HG03139 (cell line): ENCODE results near the gene SLC2A14.
"Not testable (repeated sequence)": the region's sequence is repeated elsewhere in the genome, so short reads cannot be mapped to it uniquely, and the experiment has no call there.

Experiments used
- ATAC-seq: cut with Tn5 transposase; IDR thresholded peaks from one replicate; pipeline ENCODE4 v1.9.1; 2021; ENCODE audit not compliant: unreplicated experiment

SLC2A14 gene

GRCh38 chr12:7872566-7873319, at the start of gene SLC2A14:
Gene SLC2A14 (minus strand): TSS chr12:7872915. CDS start chr12:7869880, 3,035 bp downstream.
- ATAC-seq: no peak

- not testable (repeated sequence) for ATAC-seq
Measured at GRCh38 chr12:7921181-7921580, 48.5 kb upstream of the SLC2A14 start.

- ATAC-seq: not testable (repeated sequence)
Measured at GRCh38 chr12:7918268-7918590, 45.5 kb upstream of the SLC2A14 start.

GRCh38 chr12:7917392-7918267, 44.9 kb upstream of the SLC2A14 start:
- ATAC-seq: no peak

GRCh38 chr12:7916936-7917335, 44.2 kb upstream of the SLC2A14 start:
- no peak for ATAC-seq

- no peak for ATAC-seq
Measured at GRCh38 chr12:7915661-7916403, 43.1 kb upstream of the SLC2A14 start.

GRCh38 chr12:7910106-7910505, 37.4 kb upstream of the SLC2A14 start:
- not testable (repeated sequence) for ATAC-seq

GRCh38 chr12:7907009-7907408, 34.3 kb upstream of the SLC2A14 start:
- no peak for ATAC-seq

GRCh38 chr12:7906303-7906702, 33.6 kb upstream of the SLC2A14 start:
- ATAC-seq: not testable (repeated sequence)

GRCh38 chr12:7905600-7906125, 32.9 kb upstream of the SLC2A14 start:
- not testable (repeated sequence) for ATAC-seq

- no peak for ATAC-seq
Measured at GRCh38 chr12:7905071-7905470, 32.4 kb upstream of the SLC2A14 start.

GRCh38 chr12:7902416-7902815, 29.7 kb upstream of the SLC2A14 start:
- not testable (repeated sequence) for ATAC-seq

- ATAC-seq: no peak
Measured at GRCh38 chr12:7899755-7900154, 27.0 kb upstream of the SLC2A14 start.

GRCh38 chr12:7896726-7897125, 24.0 kb upstream of the SLC2A14 start:
- not testable (repeated sequence) for ATAC-seq

- ATAC-seq: no peak
Measured at GRCh38 chr12:7892186-7892980, 19.7 kb upstream of the SLC2A14 start.

GRCh38 chr12:7884689-7885088, 12.0 kb upstream of the SLC2A14 start:
- no peak for ATAC-seq

GRCh38 chr12:7881736-7882120, 9.0 kb upstream of the SLC2A14 start:
- ATAC-seq: not testable (repeated sequence)

GRCh38 chr12:7880952-7881735, 8.4 kb upstream of the SLC2A14 start:
- ATAC-seq: not testable (repeated sequence)

GRCh38 chr12:7879246-7879645, 6.5 kb upstream of the SLC2A14 start:
- ATAC-seq: no peak

- ATAC-seq: no peak
Measured at GRCh38 chr12:7877420-7877819, 4.7 kb upstream of the SLC2A14 start.
